CD4-positive, alpha-beta T cell treated with Interleukin-6 at 100 ng/mL for 8 hours (primary cell): ENCODE results near the gene PLEKHG4B.
"Not testable (repeated sequence)": the region's sequence is repeated elsewhere in the genome, so short reads cannot be mapped to it uniquely, and the experiment has no call there.

Experiments
- DNase-seq: peaks from one replicate; pipeline ENCODE4 v3.0.0-alpha.2; 2020; ENCODE audit warnings: mixed read lengths, low spot score

PLEKHG4B gene

DNA sequence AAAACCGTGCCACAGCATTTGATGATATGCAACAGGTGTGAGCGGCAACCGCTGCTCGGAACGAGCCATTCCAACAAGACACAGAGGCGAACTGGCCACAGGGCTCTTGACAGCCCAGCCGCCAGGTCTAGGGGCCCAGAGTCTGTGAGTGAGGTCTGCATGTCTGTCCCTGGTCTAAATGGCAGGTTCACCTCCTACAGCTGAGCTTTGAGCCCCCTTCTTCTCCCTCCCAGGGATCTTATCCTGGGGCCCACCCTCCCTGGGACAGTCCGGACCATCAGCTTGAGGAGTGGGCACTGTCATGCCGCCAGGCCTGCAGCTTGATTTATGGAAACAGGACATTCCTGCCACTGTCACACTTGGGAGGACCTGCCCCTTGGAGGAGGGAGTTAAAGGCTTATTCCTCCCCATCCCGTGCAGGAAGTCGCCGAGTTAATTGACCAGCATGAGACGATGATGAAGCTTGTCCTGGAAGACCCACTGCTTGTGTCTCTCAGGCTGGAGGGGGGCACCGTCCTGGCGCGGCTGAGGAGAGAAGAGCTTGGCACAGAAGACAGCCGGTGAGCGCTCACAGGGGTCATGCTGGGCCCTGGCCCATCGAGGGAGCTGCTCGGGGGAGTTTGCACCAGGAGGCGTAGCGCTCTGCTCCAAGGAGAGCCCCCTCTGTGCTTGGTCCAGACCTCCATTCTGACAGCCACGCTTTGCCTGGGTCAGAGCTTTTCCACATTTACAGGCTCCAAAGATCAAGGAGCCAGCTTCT lies 63.9 kb downstream of the PLEKHG4B start:
- no peak for DNase-seq

- no peak for DNase-seq
Observed at GRCh38 chr5:156411-157072, 64.6 kb downstream of the PLEKHG4B start.

GRCh38 chr5:157126-157715 lies 65.3 kb downstream of the PLEKHG4B start:
- no peak for DNase-seq

DNA sequence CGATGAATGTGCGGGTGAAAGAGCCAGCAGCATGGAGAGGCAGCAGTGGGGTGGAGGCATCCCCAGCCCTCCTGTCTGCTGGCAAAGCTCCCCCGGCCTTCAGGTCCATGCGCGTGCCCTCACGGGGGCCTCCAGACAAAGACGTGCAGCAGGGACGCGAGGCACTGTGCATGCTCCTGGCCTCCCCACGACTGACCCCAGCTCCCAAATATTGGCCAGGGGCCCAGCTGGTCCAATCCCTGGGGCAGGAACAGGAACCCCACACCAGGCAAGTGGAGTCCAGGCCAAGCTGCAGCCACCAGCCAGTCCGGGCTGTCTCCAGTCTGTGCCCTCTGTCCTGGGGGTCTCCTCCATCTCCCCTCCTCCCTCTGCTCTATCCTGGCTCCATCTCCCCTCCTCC lies 65.8 kb downstream of the PLEKHG4B start:
- DNase-seq: no peak

DNA sequence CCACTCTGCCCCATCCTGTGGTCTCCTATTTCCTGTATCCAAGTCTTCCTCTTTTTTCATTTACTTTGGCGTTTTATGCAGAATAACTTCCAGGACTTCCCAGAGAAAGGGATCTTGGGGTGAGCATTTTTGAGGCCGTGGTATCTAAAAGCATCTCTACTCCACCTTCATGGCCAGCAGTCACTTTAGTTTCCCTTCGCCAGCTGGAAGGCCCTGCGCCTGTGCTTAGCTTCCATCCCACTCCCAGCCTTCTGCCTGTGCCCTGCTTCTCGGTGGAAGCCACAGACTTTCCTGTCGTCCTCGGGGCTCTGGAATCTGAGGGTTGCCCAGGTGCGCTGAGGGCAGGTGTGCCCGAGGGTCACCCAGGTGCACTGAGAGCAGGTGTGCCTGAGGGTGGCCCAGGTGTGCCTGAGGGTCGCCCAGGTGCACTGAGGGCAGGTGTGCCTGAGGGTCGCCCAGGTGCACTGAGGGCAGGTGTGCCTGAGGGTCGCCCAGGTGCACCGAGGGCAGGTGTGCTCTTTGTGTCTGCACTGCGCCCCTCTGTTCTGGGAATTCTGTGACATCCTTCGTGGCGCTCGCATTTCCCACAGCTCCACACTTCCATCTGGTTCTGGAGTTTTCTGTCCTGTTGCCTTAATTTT lies 67.0 kb downstream of the PLEKHG4B start:
- no peak for DNase-seq

- no peak for DNase-seq
Observed at GRCh38 chr5:159448-160172, 67.6 kb downstream of the PLEKHG4B start.

DNA sequence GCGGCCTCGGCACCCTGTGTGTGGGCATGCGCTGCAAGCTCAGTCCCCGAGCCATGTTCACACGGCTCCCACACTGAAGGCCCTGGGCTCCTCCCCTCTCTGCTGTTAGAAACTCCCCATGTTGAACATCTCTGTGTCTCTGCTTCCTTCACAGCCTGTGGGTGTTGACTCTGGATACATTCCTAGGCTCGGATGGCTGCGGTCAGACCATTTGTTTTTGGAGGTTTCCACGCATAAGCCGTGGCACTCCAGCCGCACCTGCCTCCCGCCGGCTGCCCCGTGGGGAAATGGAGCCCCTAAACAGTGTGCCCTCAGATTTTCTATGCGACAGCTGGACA lies 68.2 kb downstream of the PLEKHG4B start:
- DNase-seq: no peak

DNA sequence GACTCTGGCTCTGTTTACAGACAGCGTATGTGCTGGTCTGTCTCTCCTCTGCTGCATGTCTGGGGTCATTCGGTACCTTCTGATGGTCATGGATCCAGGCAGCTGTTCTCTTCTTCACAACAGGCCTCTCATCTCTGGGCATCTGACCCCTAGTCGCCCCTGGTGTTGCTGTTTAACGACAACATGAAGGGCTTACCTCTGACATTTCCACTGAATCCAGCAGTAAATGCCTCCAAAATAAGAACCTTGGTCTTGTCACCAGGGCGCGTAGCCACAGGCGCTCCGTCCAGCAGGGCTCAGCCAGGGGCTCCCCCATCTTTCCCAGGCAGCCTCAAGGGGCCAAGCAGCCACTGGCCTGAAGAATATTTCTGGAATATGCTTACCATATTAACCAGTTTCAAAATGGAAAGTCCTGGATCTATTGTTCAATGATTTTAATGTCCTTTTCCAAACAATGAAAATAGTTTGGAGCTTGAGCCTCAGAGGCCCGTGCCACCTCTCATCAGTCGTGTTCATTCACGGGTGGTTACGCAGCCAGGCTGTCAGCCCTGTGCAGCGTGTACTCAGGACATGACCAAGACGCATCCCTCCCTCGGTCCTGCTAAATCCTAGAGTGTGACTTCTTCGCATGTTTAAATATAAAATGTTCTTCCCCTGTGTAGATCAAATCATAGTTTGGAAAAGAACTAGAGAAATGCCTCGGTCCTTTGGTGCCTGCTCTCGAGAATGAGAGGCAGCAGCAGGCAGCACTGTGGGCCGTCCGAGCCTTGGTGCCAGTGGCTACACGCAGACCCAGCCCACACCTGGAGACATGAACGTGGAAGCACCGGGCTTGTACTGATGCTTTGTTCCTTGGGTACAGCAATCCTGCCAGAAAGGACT lies 69.2 kb downstream of the PLEKHG4B start:
- no peak for DNase-seq

GRCh38 chr5:161803-162110 lies 69.8 kb downstream of the PLEKHG4B start:
- DNase-seq: no peak

GRCh38 chr5:162190-162564 lies 70.2 kb downstream of the PLEKHG4B start:
- DNase-seq: no peak

DNA sequence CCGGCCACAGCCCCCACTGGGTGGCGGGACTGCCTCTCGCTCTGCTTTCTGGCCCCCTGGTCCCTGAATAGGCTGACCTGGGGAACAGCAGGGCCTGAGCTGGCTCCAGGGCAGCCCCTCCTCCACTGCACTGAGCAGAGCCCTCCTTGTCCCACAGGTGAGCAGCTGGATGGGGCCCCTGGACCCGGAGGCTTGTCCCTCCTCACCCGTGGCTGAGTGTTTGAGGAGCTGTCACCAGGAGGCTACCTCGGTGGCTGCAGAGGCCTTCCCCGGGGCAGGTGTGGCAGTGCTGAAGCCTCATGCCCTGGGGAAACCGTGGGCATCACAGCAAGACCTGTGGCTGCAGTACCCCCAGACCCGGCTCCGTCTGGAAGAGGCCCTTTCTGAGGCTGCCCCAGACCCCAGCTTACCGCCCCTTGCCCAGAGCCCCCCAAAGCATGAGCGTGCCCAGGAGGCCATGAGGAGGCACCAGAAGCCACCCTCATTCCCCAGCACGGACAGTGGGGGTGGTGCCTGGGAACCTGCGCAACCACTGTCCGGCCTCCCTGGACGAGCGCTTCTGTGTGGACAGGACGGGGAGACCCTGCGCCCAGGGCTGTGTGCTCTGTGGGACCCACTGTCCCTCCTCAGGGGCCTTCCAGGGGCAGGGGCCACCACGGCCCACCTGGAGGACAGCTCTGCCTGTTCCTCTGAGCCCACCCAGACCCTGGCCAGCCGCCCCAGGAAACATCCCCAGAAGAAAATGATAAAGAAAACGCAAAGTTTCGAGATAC lies 70.8 kb downstream of the PLEKHG4B start:
- no peak for DNase-seq

GRCh38 chr5:163338-163620 lies 71.3 kb downstream of the PLEKHG4B start:
- DNase-seq: no peak

DNA sequence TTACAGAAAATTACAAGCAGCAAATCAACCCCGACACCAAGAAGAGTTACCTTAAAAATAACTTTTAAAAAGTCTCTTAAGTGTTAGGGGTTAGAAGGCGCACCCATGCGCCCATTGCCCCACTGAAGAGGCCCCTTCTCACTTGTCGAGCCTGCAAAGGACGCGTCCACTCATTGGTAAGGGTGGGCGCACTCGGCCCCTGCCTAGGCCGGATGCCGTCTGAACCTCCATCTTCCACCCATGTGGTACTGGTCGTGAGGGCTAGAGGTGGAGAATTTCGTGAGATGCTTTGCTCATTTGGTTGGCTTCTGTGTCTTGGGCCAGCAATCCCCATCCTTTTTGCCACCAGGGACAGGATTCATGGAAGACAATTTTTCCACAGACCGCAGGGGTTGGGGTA lies 71.9 kb downstream of the PLEKHG4B start:
- no peak for DNase-seq

- DNase-seq: no peak
Observed at GRCh38 chr5:164244-164643, 72.3 kb downstream of the PLEKHG4B start.

GRCh38 chr5:164783-165182 lies 72.8 kb downstream of the PLEKHG4B start:
- not testable (repeated sequence) for DNase-seq

DNA sequence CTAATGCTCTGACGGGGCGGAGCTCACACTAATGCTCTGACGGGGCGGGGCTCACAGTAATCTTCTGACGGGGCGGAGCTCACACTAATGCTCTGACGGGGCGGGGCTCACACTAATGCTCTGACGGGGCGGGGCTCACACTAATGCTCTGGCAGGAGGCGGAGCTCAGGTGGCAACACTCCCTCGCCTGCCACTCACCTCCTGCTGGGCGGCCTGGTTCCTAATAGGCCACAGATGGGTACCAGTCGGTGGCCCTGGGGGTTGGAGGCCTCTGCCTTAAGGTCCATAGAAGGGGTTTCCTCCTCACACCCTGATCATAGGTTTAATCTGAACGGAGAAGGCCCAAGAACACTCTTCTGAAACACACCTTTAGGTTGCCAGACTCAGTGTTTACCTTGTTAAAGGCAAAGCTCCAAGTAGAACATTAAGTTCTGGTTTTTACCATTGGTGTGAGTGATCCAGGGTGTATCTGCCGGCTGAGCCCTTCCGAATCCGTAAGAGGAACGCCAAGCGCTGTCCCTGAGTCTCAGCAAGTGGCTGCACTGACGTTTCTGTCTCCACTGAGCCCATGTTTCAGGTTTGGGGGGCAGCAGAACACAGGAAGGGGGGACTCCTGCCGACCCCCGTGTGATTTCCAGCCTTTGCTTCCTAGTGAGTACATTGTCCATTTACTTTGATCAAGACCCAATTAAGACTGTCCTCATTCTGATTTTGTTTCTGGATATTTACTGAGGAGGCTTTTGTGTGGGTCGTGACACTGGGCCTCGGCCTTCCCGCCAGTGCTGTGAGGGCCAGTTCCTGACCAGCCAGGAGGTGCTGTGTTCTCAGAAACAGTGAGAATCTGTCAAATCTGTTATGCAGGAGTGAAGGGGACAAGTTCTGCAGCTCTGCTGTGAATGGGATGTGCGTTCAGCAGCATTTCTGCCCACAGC lies 74.7 kb downstream of the PLEKHG4B start:
- no peak for DNase-seq

DNA sequence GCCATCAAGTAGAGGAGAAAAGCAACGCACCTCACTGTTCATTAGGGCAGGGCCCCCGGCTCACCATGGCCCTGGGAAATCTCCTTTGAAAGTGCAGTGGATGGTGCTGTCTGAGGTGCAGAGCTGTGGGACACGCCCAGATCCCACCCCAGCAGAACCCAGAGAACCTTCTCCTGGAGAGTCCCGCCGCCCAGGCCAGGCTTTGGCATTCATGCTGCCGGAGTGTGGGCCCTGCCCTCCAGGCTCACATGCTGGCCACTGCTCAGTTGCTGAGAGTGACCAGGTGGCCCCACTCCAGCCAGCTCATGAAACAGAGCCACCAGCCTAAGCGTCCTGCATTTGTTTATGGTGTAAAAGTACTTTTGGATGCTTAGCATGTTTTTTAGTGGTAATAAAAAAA lies 75.5 kb downstream of the PLEKHG4B start:
- DNase-seq: no peak

DNA sequence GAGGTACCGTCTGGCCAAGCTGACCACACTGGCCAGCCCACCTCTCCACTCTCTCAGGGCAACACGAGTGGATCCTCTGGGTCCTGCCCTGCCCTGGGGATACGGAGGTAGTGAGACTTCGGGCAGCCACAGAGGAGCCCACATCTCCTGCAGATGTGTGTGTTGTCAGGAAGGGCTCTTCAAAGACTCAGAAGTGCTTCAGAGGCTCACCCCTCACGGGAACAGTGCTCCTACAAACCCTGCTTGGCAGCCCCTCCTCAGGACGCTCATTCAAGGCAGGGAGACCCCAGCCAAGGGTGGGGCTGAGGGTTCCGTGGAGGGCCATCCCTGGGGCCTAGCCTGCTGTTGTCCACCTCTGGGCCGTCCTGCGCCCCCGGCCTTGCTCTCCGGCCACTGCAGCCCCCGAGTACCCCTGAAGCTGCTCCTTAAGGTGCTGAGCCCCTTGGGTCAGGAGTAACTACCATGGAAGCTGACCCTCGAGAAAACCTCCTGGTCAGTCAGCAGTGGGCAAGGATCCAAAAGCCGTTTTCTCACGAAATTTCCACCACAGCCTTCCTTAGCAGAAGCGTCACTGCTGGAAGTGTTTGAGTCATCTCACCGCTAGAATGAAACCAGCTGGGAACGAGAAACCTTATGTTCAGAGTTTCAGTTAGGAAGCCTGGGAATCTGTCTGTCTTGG lies 76.2 kb downstream of the PLEKHG4B start:
- no peak for DNase-seq

DNA sequence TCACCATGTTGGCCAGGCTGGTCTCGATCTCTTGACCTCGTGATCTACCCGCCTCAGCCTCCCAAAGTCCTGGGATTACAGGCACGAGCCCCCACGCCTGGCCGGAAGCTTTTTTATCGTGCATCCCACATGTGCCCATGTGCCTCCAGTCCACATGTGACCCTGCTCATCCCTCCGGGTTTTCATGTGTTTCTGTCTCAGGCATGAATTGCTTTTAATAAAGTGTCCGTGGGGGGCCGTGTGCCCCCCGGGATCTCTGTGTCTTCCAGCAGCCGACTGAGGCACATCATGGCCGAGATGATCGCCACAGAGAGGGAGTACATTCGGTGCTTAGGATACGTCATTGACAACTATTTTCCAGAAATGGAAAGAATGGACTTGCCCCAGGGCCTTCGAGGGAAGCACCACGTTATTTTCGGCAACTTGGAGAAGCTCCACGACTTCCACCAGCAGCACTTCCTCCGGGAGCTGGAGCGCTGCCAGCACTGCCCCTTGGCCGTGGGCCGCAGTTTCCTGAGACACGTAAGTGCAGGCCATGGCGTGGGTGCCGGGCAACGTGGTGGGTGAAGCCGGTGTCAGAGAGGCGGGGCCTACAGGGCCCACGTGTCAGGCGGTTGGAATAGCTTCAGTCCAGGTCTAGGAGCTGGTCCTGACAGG lies 77.2 kb downstream of the PLEKHG4B start:
- no peak for DNase-seq
